NB4 (cell line): ENCODE measurements around the gene MEGF6.

Experiments
- POLR2A ChIP-seq: IDR thresholded peaks from 2 replicates; pipeline ENCODE4 v1.6.1; 2011; ENCODE audit warnings: mild to moderate bottlenecking; ENCODE audit not compliant: insufficient read length; ENCODE audit errors: extremely low read depth
- TF ChIP-seq, protein P1 (sequence below): IDR thresholded peaks from one replicate; pipeline ENCODE4 v1.5.1; 2012; ENCODE audit warnings: low read depth, low read length
- TF ChIP-seq, protein P2 (sequence below): IDR thresholded peaks from 2 replicates; pipeline ENCODE4 v1.6.1; 2011; ENCODE audit warnings: low read depth, low read length

DNA sequence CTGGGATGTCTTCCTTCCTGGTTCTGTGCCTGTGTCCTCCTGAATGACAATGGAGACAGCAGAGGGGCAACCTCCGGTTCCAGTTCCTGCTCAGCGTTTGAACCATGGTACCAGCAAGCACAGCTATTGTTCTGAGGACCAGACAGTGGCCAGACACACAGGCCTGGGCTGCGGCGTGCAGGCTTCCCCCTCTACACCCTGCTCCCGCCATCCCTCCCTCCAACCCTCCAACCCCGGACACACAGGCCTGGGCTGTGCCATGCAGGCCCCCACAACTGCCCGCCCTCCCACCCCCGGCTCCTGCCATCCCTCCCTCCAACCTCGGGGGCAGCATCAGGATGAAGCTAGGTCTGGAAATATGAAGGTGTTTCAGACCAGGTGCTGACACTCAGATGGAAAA is 5.6 kb upstream of the MEGF6 start:
- TF ChIP-seq, protein P1, sequence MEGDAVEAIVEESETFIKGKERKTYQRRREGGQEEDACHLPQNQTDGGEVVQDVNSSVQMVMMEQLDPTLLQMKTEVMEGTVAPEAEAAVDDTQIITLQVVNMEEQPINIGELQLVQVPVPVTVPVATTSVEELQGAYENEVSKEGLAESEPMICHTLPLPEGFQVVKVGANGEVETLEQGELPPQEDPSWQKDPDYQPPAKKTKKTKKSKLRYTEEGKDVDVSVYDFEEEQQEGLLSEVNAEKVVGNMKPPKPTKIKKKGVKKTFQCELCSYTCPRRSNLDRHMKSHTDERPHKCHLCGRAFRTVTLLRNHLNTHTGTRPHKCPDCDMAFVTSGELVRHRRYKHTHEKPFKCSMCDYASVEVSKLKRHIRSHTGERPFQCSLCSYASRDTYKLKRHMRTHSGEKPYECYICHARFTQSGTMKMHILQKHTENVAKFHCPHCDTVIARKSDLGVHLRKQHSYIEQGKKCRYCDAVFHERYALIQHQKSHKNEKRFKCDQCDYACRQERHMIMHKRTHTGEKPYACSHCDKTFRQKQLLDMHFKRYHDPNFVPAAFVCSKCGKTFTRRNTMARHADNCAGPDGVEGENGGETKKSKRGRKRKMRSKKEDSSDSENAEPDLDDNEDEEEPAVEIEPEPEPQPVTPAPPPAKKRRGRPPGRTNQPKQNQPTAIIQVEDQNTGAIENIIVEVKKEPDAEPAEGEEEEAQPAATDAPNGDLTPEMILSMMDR = no peak
- TF ChIP-seq POLR2A = no peak
- TF ChIP-seq, protein P2, sequence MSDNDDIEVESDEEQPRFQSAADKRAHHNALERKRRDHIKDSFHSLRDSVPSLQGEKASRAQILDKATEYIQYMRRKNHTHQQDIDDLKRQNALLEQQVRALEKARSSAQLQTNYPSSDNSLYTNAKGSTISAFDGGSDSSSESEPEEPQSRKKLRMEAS = no peak
